NT2/D1 (cell line): ENCODE measurements around the gene TMC8.

Experiments
- SUZ12 ChIP-seq: IDR thresholded peaks from 2 replicates; pipeline ENCODE4 v1.6.1; 2011; ENCODE audit not compliant: insufficient read length, insufficient read depth; ENCODE audit errors: extremely low read depth
- YY1 ChIP-seq: IDR thresholded peaks from 2 replicates; pipeline ENCODE4 v1.6.1; 2011; ENCODE audit not compliant: insufficient read length, insufficient read depth
- ZNF274 ChIP-seq: IDR thresholded peaks from 2 replicates; pipeline ENCODE4 v1.6.1; 2011; ENCODE audit warnings: mild to moderate bottlenecking, low read depth, low read length

DNA sequence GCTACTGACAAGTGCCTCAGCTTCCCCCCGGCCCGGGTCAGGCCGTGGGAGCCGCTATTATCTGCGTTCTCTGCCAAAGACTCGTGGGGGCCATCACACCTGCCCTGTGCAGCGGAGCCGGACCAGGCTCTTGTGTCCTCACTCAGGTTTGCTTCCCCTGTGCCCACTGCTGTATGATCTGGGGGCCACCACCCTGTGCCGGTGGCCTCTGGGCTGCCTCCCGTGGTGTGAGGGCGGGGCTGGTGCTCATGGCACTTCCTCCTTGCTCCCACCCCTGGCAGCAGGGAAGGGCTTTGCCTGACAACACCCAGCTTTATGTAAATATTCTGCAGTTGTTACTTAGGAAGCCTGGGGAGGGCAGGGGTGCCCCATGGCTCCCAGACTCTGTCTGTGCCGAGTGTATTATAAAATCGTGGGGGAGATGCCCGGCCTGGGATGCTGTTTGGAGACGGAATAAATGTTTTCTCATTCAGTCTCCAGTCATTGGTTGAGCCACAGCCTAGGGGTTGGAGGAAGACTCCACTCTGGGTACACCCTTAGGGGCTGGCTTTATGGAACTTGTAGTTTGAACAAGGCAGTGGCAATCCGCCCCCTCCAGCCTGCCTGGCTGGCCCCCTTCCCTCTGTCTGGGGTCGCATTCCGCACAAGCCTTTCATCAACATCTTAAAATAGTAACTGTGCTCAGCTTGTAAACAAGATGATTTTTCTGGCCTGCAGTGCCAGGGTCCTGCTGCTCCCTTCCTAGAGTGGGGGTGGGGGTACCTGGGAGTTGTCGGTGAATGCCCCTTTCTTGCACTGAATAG is 41.9 kb downstream of the TMC8 start:
- no peak for TF ChIP-seq ZNF274
- no peak for TF ChIP-seq YY1
- TF ChIP-seq SUZ12, result no peak
